HepG2 (cell line): ENCODE data around the gene GNB3. TPM values are rescaled to one million over a fixed set of nuclear protein-coding genes. Genes with fewer than 3 reads are reported as not detected.

Source experiments
- ATAC-seq: fragments of 200-7000 bp; cut with Tn5 transposase; 3 replicates; pipeline ENCODE4 v1.9.1; 2020; ENCODE audit warnings: mild to moderate bottlenecking, moderate library complexity
- BruUV-seq: library from RNA; stranded (reverse); fragments of 400-500 nt; replicated peaks from 2 replicates; lab custom pipeline; 2021; lab: Mats Ljungman, UMichigan
- CTCF ChIA-PET: fragments of 300-600 bp; formaldehyde crosslinking; extraction: SDS; loops from one replicate; lab custom pipeline; 2021; ENCODE audit warnings: low total read pairs, inconsistent platforms, low intra/inter-chr PET ratio; lab: Yijun Ruan, JAX
- POLR2A ChIA-PET: fragments of 350-600 bp; sonication (Branson Sonifier 250); formaldehyde crosslinking; loops from one replicate; lab custom pipeline; 2020; ENCODE audit warnings: antibody characterized with exemption, inconsistent platforms; lab: Yijun Ruan, JAX
- DNase-seq: peaks from one replicate; pipeline ENCODE4 v3.0.0-alpha.2; 2015; ENCODE audit warnings: low spot score
- FAIRE-seq: peaks from 3 replicates; lab custom pipeline; 2011; peaks lifted over from hg19 to GRCh38; lab: Jason Lieb, UNC
- H2AFZ ChIP-seq: one replicate; pipeline ENCODE4 v1.6.1; 2011; ENCODE audit warnings: low read length, inconsistent platforms
- H3K27ac ChIP-seq: fragments of 300-600 bp; 3 replicates; pipeline ENCODE4 v1.8.0; 2011; ENCODE audit warnings: mixed run types, mild to moderate bottlenecking, mixed read lengths, low read length, inconsistent platforms; ENCODE audit not compliant: insufficient read depth; ENCODE audit errors: extremely low read length
- H3K27me3 ChIP-seq, 2 experiments: fragments of 200-600 bp in 1 of 2; 2 replicates in 1 of 2; 3 replicates in 1 of 2; pipeline versions ENCODE4 v1.6.0 to v1.8.0; 2011; ENCODE audit warnings: low read length in 2 of 2, mild to moderate bottlenecking in 2 of 2, moderate library complexity in 2 of 2, inconsistent platforms in 1 of 2; ENCODE audit not compliant: insufficient read depth in 2 of 2, control insufficient read depth in 1 of 2
- H3K36me3 ChIP-seq, 2 experiments: fragments of 200-600 bp in 1 of 2; replicated peaks in 1 of 2; 2 replicates in 1 of 2; 3 replicates in 1 of 2; pipeline versions ENCODE4 v1.5.1 to v1.8.0; 2011; ENCODE audit warnings: low read length in 2 of 2, inconsistent platforms in 1 of 2; ENCODE audit not compliant: insufficient read depth in 2 of 2, control insufficient read depth in 1 of 2
- H3K4me1 ChIP-seq: 2 replicates; pipeline ENCODE4 v1.5.1; 2012; ENCODE audit warnings: low read length, inconsistent platforms; ENCODE audit not compliant: insufficient read depth
- H3K4me2 ChIP-seq: 2 replicates; pipeline ENCODE4 v1.6.0; 2011; ENCODE audit warnings: low read depth, low read length, inconsistent platforms
- H3K4me3 ChIP-seq, 3 experiments: fragments of 200-600 bp in 1 of 3; sonication (generic), shearing (Covaris generic) in 1 of 3; replicated peaks in 1 of 3; 2 replicates each; pipeline ENCODE4 v1.5.1; 2011 to 2016; ENCODE audit warnings: low read length in 3 of 3, inconsistent platforms in 2 of 3, low read depth in 2 of 3, mild to moderate bottlenecking in 2 of 3, control low read depth in 1 of 3, mixed read lengths in 1 of 3; ENCODE audit not compliant: insufficient read depth in 1 of 3
- H3K79me2 ChIP-seq: one replicate; pipeline ENCODE4 v1.6.1; 2011; ENCODE audit warnings: low read length, inconsistent platforms; ENCODE audit not compliant: insufficient read depth
- H3K9ac ChIP-seq: 2 replicates; pipeline ENCODE4 v1.6.0; 2011; ENCODE audit warnings: mild to moderate bottlenecking, low read depth, low read length, inconsistent platforms; ENCODE audit not compliant: insufficient read depth
- H3K9me3 ChIP-seq: 2 replicates; pipeline ENCODE4 v1.5.1; 2012; ENCODE audit warnings: mild to moderate bottlenecking, low read length
- H4K20me1 ChIP-seq: 2 replicates; pipeline ENCODE4 v1.6.0; 2011; ENCODE audit warnings: inconsistent platforms, mild to moderate bottlenecking, low read length, moderate library complexity; ENCODE audit not compliant: insufficient read depth
- CCDC6 ChIP-seq: sonication (generic); formaldehyde crosslinking; IDR thresholded peaks from 2 replicates; pipeline ENCODE4 v1.8.1; 2022; ENCODE audit warnings: mild to moderate bottlenecking, missing genetic modification reagents, moderate library complexity
- MLLT10 ChIP-seq: sonication (generic); formaldehyde crosslinking; IDR thresholded peaks from 2 replicates; pipeline ENCODE4 v1.4.0; 2020; ENCODE audit warnings: missing genetic modification reagents
- NCOA5 ChIP-seq: sonication (generic); formaldehyde crosslinking; IDR thresholded peaks from 2 replicates; pipeline ENCODE4 v1.4.0; 2020; ENCODE audit warnings: missing genetic modification reagents
- NFE2L1 ChIP-seq: sonication (generic); formaldehyde crosslinking; IDR thresholded peaks from 2 replicates; pipeline ENCODE4 v1.4.0; 2020; ENCODE audit warnings: missing genetic modification reagents, mild to moderate bottlenecking, borderline replicate concordance
- PRPF4 ChIP-seq: fragments of 200-400 bp; formaldehyde crosslinking; IDR thresholded peaks from 2 replicates; pipeline ENCODE4 v1.6.1; 2016; ENCODE audit warnings: low read length, low read depth; ENCODE audit not compliant: poor library complexity, severe bottlenecking
- RAD21 ChIP-seq: fragments of 450-650 bp; formaldehyde crosslinking; IDR thresholded peaks from 2 replicates; pipeline ENCODE4 v1.5.0; 2020; ENCODE audit warnings: mild to moderate bottlenecking
- ZNF230 ChIP-seq: sonication (generic); formaldehyde crosslinking; IDR thresholded peaks from 2 replicates; pipeline ENCODE4 v1.4.0; 2020; ENCODE audit warnings: mild to moderate bottlenecking, missing genetic modification reagents
- ZSCAN12 ChIP-seq: sonication (generic); formaldehyde crosslinking; IDR thresholded peaks from 2 replicates; pipeline ENCODE4 v1.9.0; 2021; ENCODE audit warnings: mild to moderate bottlenecking, missing genetic modification reagents
- WGBS: methylation state at CpG from one replicate; pipeline ENCODE4 v1.1.6; 2017; ENCODE audit warnings: low lambda C conversion rate; 5-methylcytosine and 5-hydroxymethylcytosine counted together
- in situ Hi-C: cut with HindIII; loops from 2 replicates; pipeline ENCODE4 v1.10.0; 2017; ENCODE audit warnings: low pct_unique_long_range_greater_than_20kb; ENCODE audit not compliant: extremely low pct_ligation_motif_present
- intact Hi-C: fragments of 100-400 bp; cut with micrococcal nuclease; formaldehyde crosslinking; loops from one replicate; pipeline ENCODE4 v1.10.0; 2022; ENCODE audit not compliant: unreplicated experiment
- polyA plus RNA-seq, 8 experiments: library from polyadenylated mRNA; depleted of rRNA in 3 of 8; stranded (reverse) in 7 of 8; unstranded in 1 of 8; fragments of >200 nt; fragmentation: Illumina TruSeq in 4 of 8; extraction: Trizol in 4 of 8; gene quantifications; 2 replicates each; pipeline versions ENCODE4 v1.2.1 to v1.2.3, GENCODE V29; 2011 to 2016; ENCODE audit warnings: low read depth in 4 of 8, missing spikeins in 1 of 8, mixed read lengths in 1 of 8; ENCODE audit not compliant: insufficient read depth in 1 of 8
- total RNA-seq, 5 experiments: library from RNA; depleted of rRNA; stranded (reverse); fragments of >200 nt; fragmentation: Illumina TruSeq; extraction: Trizol; gene quantifications; 2 replicates each; pipeline ENCODE4 v1.2.3, GENCODE V29; 2016; ENCODE audit warnings: low read depth in 1 of 5
- TF ChIP-seq, protein P1 (sequence below), 2 experiments: sonication (generic) in 1 of 2; formaldehyde crosslinking in 1 of 2; IDR thresholded peaks; 2 replicates each; pipeline versions ENCODE4 v1.6.1 to v1.9.0; 2014 to 2022; ENCODE audit warnings: antibody characterized with exemption in 1 of 2, borderline replicate concordance in 1 of 2, inconsistent platforms in 1 of 2, low read depth in 1 of 2, missing genetic modification reagents in 1 of 2

Gene GNB3
- total and polyA plus RNA-seq, 2 of the 13 experiments (the other 11 are each of a cell fraction or from before 2014, with no cell fraction given), result 1.3 to 3.6 TPM

DNA sequence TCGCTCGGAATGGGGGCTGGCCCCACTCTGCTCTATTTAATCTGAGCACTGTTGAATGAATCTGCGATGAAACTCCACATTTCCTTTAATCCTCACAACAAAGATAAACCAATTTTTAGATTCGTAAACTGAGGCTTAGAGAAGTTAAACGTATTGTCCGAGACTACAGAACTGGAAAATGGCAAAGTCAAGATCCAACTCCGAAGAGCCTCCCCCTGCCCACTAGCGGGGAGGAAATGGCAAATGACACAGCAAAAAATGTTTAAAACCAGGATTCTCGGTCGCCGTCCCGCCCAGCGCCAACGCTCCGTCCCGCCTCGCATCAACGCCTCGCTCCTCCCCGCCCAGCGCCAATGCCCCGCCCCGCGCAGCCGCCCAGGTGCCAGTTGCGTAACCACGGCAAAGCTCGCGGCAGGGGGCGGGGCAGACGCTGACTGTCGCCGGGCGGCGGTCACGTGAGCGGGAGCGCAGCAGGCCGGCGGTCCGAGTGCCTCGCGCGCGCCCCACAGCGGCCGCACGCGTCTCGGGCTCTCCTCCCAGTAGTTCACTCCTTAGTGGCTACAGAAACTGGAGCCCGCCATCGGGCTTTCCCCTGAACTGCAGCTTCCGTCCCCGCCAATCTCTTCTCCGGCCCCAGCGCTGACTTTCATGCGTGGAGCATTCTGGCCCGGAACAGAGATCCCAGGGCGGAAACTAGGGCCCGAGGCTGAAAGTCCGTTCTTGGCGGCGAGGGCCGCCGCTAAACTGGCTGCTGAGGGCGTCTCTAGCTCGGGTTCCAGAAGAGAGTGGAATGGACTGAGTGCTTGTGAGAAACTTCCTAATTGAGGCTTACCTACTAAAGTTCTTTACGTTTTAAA is 50.3 kb downstream of the GNB3 start:
- ChIA-PET POLR2A (interaction anchor here (0.6 to 4.4 kb wide), 23 partner anchors 8 to 528 kb away, joined by 3 to 73 read pairs (median 7); partner anchors contain the start of genes C12orf57, CDCA3, COPS7A and ENO2), CTCF (interaction anchor here (1.6 to 2.5 kb wide), 2 partner anchors 18 to 22 kb away, joined by 7 to 24 read pairs; partner anchors contain the start of gene SPSB2)
- ATAC-seq, result peak; percentile 96
- Histone ChIP-seq H2AFZ (peak overlapping the region; percentile 49), H3K79me2 (no peaks in the 10 kb centered on the region), H3K4me2 (peak overlapping the region; percentile 84), H3K9ac (peak overlapping the region; percentile 86), H4K20me1 (no peaks in the 10 kb centered on the region), H3K4me3 (peak overlapping the region; percentile 50 to 79 (median 65)), H3K27me3 (no peaks in the 10 kb centered on the region; a peak in 1 of 5 replicates), H3K4me1 (peaks cover 52% of the 10 kb centered on the region), H3K9me3 (no peaks in the 10 kb centered on the region), H3K36me3 (no peaks in the 10 kb centered on the region), H3K27ac (peak overlapping the region; percentile 94)
- BruUV-seq, result no TSS peak
- peak; percentile 88 for DNase-seq
- peak; percentile 89 for FAIRE-seq
- intact Hi-C loops (loop anchor here (1.0 kb wide), 2 partner anchors 18 to 22 kb away; partner anchors contain the start of gene SPSB2), in situ Hi-C loops (no loop called here)
- 14% methylated on average over 22 of the region's 68 CpGs for WGBS
- TF ChIP-seq NCOA5 (CRISPR knock-in tag) (no peak), CCDC6 (CRISPR knock-in tag) (peak; percentile 49; the same call in 1 of the 2 replicates), MLLT10 (CRISPR knock-in tag) (no peak), PRPF4 (no peak), ZNF230 (no peak), NFE2L1 (peak; percentile 99), ZSCAN12 (CRISPR knock-in tag) (peak; percentile 88; the same call in 1 of the 2 replicates), RAD21 (CRISPR knock-in tag) (peak; percentile 99)
- TF ChIP-seq, protein P1, sequence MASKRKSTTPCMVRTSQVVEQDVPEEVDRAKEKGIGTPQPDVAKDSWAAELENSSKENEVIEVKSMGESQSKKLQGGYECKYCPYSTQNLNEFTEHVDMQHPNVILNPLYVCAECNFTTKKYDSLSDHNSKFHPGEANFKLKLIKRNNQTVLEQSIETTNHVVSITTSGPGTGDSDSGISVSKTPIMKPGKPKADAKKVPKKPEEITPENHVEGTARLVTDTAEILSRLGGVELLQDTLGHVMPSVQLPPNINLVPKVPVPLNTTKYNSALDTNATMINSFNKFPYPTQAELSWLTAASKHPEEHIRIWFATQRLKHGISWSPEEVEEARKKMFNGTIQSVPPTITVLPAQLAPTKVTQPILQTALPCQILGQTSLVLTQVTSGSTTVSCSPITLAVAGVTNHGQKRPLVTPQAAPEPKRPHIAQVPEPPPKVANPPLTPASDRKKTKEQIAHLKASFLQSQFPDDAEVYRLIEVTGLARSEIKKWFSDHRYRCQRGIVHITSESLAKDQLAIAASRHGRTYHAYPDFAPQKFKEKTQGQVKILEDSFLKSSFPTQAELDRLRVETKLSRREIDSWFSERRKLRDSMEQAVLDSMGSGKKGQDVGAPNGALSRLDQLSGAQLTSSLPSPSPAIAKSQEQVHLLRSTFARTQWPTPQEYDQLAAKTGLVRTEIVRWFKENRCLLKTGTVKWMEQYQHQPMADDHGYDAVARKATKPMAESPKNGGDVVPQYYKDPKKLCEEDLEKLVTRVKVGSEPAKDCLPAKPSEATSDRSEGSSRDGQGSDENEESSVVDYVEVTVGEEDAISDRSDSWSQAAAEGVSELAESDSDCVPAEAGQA (IDR thresholded peaks at IDR 0.05; ENCODE audit: low read depth), result 0 out of 2 replicates have a peak, but pooled peaks have one; percentile 56
- TF ChIP-seq, protein P1 (CRISPR knock-in tag; IDR thresholded peaks at IDR 0.05; ENCODE audit: borderline replicate concordance), result no peak
